Sigmoid colon (tissue), 7 donors: Measurements from ENCODE around the gene TPRX2. TPM values are rescaled to one million over a fixed set of nuclear protein-coding genes. Genes with fewer than 3 reads are reported as not detected.
"Not testable (repeated sequence)": the region's sequence is repeated elsewhere in the genome, so short reads cannot be mapped to it uniquely, and the experiment has no call there.

Source experiments
- DNase-seq: peaks from one replicate; pipeline ENCODE4 v3.0.0-alpha.2; 2019
- H3K27ac ChIP-seq, 4 donors: fragments of 200-600 bp; sonication (generic); one replicate each; pipeline ENCODE4 v1.5.1; 2016 to 2019; ENCODE audit warnings: mild to moderate bottlenecking in 1 of 4
- H3K27me3 ChIP-seq, 3 donors: fragments of 200-600 bp; sonication (generic); one replicate each; pipeline ENCODE4 v1.5.1; 2019; ENCODE audit warnings: mild to moderate bottlenecking in 1 of 3
- H3K36me3 ChIP-seq, 4 donors: fragments of 200-600 bp; sonication (generic); one replicate each; pipeline ENCODE4 v1.5.1; 2016 to 2019
- H3K4me1 ChIP-seq, 4 donors: fragments of 200-600 bp; sonication (generic); one replicate each; pipeline ENCODE4 v1.5.1; 2017 to 2019
- H3K4me3 ChIP-seq, 4 donors: fragments of 200-600 bp; sonication (generic); one replicate each; pipeline ENCODE4 v1.5.1; 2017 to 2019; ENCODE audit warnings: mild to moderate bottlenecking in 2 of 4, moderate library complexity in 1 of 4
- H3K9me3 ChIP-seq, 4 donors: fragments of 200-600 bp in 3 of 4; sonication (generic) in 3 of 4; one replicate each; pipeline versions ENCODE4 v1.5.1 to v1.6.1; 2013 to 2019
- EP300 ChIP-seq, 4 donors: sonication (generic); formaldehyde crosslinking; IDR thresholded peaks; one replicate each; pipeline ENCODE4 v1.6.1; 2017; ENCODE audit warnings: antibody characterized with exemption in 4 of 4
- POLR2A ChIP-seq, 2 donors: fragments of 450-650 bp; IDR thresholded peaks; one replicate each; pipeline ENCODE4 v1.6.1; 2016; ENCODE audit warnings: antibody characterized with exemption in 2 of 2, mild to moderate bottlenecking in 2 of 2, moderate library complexity in 2 of 2
- POLR2AphosphoS5 ChIP-seq, 4 donors: sonication (generic); formaldehyde crosslinking; IDR thresholded peaks; one replicate each; pipeline ENCODE4 v1.6.1; 2017; ENCODE audit warnings: antibody characterized with exemption in 4 of 4
- WGBS, 2 donors: extraction: QIAGEN DNeasy Blood & Tissue Kit; methylation state at CpG; one replicate each; pipeline ENCODE4 v1.1.7; 2013; 5-methylcytosine and 5-hydroxymethylcytosine counted together
- intact Hi-C: fragments of 100-400 bp; cut with DNase I; formaldehyde crosslinking; loops from one replicate; pipeline ENCODE4 v1.15.1; 2023
- polyA plus RNA-seq, 3 donors: library from polyadenylated mRNA; stranded (reverse); fragments of 200-250 nt; gene quantifications; one replicate each; pipeline ENCODE4 v1.2.3, GENCODE V29; 2013
- total RNA-seq, 4 donors: library from RNA; depleted of rRNA; stranded (reverse); fragments of >200 nt; gene quantifications; one replicate each; pipeline ENCODE4 v1.1.0, GENCODE V29; 2016
- TF ChIP-seq, protein P1 (sequence below), 4 experiments: fragments of 450-650 bp in 3 of 4; fragments of 200-600 bp in 1 of 4; IDR thresholded peaks; one replicate each; pipeline ENCODE4 v1.5.1; 2016 to 2019; ENCODE audit warnings: antibody characterized with exemption in 4 of 4, mild to moderate bottlenecking in 3 of 4, moderate library complexity in 2 of 4
- donor health status: healthy with polysubstance abuse.
- donor health status: Bipolar disorder and iron deficiency.
- donor health status: healthy.

TPRX2 gene
- total and polyA plus RNA-seq, 7 donors: not detected

- no peak for DNase-seq
- intact Hi-C loops: no loop called here
- WGBS, 2 donors: 6 to 8% methylated on average over 22 of the region's 22 CpGs
- peaks cover 10 to 69% (median 23%) of the 10 kb centered on the region in 3 donors for H3K27me3 ChIP-seq
- no peak overlapping the region for H3K4me3 ChIP-seq
- no peaks in the 10 kb centered on the region for H3K36me3 ChIP-seq
- TF ChIP-seq, protein P1, sequence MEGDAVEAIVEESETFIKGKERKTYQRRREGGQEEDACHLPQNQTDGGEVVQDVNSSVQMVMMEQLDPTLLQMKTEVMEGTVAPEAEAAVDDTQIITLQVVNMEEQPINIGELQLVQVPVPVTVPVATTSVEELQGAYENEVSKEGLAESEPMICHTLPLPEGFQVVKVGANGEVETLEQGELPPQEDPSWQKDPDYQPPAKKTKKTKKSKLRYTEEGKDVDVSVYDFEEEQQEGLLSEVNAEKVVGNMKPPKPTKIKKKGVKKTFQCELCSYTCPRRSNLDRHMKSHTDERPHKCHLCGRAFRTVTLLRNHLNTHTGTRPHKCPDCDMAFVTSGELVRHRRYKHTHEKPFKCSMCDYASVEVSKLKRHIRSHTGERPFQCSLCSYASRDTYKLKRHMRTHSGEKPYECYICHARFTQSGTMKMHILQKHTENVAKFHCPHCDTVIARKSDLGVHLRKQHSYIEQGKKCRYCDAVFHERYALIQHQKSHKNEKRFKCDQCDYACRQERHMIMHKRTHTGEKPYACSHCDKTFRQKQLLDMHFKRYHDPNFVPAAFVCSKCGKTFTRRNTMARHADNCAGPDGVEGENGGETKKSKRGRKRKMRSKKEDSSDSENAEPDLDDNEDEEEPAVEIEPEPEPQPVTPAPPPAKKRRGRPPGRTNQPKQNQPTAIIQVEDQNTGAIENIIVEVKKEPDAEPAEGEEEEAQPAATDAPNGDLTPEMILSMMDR (IDR thresholded peaks at IDR 0.05): peak in 2 of 4 experiments; percentile 9 to 18
- TF ChIP-seq POLR2A (IDR thresholded peaks at IDR 0.05): no peak
- H3K9me3 ChIP-seq: no peaks in the 10 kb centered on the region
- peaks cover 0 to 9% (median 0%) of the 10 kb centered on the region in 4 donors for H3K4me1 ChIP-seq
- no peak overlapping the region for H3K27ac ChIP-seq
Observed at GRCh38 chr19:47848823-47849473, 10.1 kb upstream of the TPRX2 start.

DNA sequence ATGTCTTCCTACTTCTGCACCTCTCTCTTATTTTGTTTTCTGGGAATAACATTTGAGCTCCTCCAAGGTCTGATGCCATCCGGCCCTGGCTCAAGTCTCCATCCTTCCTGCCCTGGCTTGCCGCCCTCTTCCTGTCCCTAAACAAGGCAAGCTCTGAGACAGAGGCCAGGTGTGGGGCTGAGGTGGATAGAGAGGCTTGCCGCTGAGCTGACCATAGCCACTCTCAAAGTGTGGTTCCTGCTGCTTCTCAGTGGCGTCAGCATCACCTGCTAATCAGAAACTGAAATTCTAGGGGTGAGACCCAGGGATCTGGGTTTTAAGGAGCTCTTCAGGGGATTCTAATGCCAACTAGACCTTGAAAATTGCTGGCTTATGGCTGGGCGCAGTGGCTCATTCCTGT, 6.0 kb upstream of the TPRX2 start:
- Histone ChIP-seq H3K36me3 (no peaks in the 10 kb centered on the region), H3K27ac (no peak overlapping the region), H3K9me3 (no peaks in the 10 kb centered on the region), H3K4me3 (no peak overlapping the region), H3K4me1 (peaks cover 0 to 9% (median 0%) of the 10 kb centered on the region in 4 donors), H3K27me3 (peaks cover 10 to 63% (median 23%) of the 10 kb centered on the region in 3 donors)
- no peak for DNase-seq
- WGBS, 2 donors: 70 to 73% methylated on average over 5 of the region's 5 CpGs
- TF ChIP-seq POLR2A (IDR thresholded peaks at IDR 0.05) (no peak), POLR2AphosphoS5 (IDR thresholded peaks at IDR 0.05) (no peak), EP300 (IDR thresholded peaks at IDR 0.05) (no peak)
- TF ChIP-seq, protein P1 (IDR thresholded peaks at IDR 0.05): no peak
- intact Hi-C loops: no loop called here

DNA sequence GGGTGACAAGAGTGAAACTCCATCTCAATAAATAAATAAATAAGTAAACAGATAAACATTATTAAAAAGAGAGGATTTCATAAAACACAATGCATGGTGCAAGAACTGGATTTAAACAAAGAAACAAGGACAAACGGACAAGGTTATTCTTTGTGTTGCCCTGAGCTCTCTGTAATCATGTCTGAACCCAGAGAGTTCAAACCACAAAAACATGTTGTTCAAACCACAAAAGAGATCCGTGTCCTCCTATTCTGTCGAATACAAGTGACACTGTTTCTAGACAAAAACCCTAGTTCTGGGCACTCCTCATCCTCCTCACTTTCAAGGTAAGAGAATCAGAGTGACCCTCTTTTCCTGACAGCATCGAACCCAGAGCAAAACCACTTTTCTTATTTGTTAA, 4.6 kb upstream of the TPRX2 start:
- intact Hi-C loops: no loop called here
- Histone ChIP-seq H3K27ac (no peak overlapping the region), H3K27me3 (peaks cover 10 to 57% (median 10%) of the 10 kb centered on the region in 3 donors), H3K4me1 (peaks cover 0 to 4% (median 0%) of the 10 kb centered on the region in 4 donors), H3K4me3 (no peak overlapping the region), H3K36me3 (no peaks in the 10 kb centered on the region), H3K9me3 (no peaks in the 10 kb centered on the region)
- TF ChIP-seq POLR2A (IDR thresholded peaks at IDR 0.05) (no peak), EP300 (IDR thresholded peaks at IDR 0.05) (no peak), POLR2AphosphoS5 (IDR thresholded peaks at IDR 0.05) (no peak)
- TF ChIP-seq, protein P1 (IDR thresholded peaks at IDR 0.05): no peak
- no peak for DNase-seq
- WGBS, 2 donors: 50 to 64% methylated on average over 4 of the region's 4 CpGs

DNA sequence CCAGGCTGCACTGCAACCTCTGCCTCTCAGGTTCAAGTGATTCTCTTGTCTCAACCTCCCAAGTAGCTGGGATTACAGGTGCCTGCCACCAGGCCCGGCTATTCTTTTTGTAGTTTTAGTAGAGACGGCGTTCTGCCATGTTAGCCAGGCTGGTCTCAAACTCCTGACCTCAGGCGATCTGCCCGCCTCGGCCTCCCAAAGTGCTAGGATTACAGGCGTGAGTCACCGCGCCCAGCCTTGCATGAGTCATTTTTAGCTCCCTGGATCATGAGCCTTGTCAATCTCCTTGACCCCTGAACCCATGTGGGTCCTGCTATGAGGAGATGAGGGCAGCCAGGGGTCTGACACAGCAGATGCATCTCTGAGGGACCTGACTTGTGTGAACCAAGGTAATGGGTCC, 804 bp upstream of the TPRX2 start:
- DNase-seq, H3K4me3 ChIP-seq, H3K27ac ChIP-seq, H3K36me3 ChIP-seq, intact Hi-C loops, H3K9me3 ChIP-seq, H3K4me1 ChIP-seq: not testable (repeated sequence)
- peaks cover 3 to 32% (median 3%) of the 10 kb centered on the region in 3 donors for H3K27me3 ChIP-seq
- WGBS, 2 donors: 66 to 89% methylated on average over 9 of the region's 9 CpGs

DNA sequence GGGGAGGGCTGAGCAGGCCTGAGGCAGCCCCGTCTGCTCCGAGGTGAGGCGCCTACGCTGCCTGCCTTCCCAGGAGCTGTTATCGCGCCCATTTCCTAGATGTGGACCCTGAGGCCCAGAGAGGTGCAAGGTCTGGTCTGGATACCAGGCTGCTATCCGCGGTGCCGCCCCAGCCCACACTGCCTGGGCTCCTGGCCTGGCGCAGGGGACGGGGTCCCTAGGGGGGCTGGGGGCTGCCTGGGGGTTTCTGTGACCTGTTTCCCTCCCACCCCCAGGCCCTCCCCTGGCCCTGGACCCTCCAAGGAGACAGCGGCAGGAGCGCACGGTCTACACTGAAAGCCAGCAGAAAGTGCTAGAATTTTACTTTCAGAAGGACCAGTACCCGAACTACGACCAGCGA, 803 bp downstream of the TPRX2 start:
- intact Hi-C loops: loop anchor here (5.0 kb wide), 2 partner anchors 48 to 93 kb away; no protein-coding TSS in a partner anchor
- WGBS, 2 donors: 91% methylated on average over 11 to 12 of the region's 17 CpGs

More for the DNA sequence above, 803 bp downstream of the TPRX2 start:
- not testable (repeated sequence) for H3K4me3 ChIP-seq, H3K36me3 ChIP-seq, H3K27ac ChIP-seq, H3K9me3 ChIP-seq, H3K4me1 ChIP-seq, DNase-seq
- peaks cover 0 to 21% (median 0%) of the 10 kb centered on the region in 3 donors for H3K27me3 ChIP-seq
